NCI-H1092 treated with DMSO at 0.1 percent for 48 hours (cell line): ENCODE results near the gene ASGR2.
"Not testable (repeated sequence)": the region's sequence is repeated elsewhere in the genome, so short reads cannot be mapped to it uniquely, and the experiment has no call there.

Experiments
- DNase-seq: peaks from one replicate; lab custom pipeline; 2025; lab: John Stamatoyannopoulos, UW

The ASGR2 gene

GRCh38 chr17:7114241-7114874 lies at the start of gene ASGR2:
Gene ASGR2 (minus strand): TSS chr17:7114822. CDS start chr17:7114240, 582 bp downstream.
- no peak for DNase-seq

- not testable (repeated sequence) for DNase-seq
Measured at GRCh38 chr17:7159571-7159970, 44.9 kb upstream of the ASGR2 start.

GRCh38 chr17:7158424-7158823 lies 43.8 kb upstream of the ASGR2 start:
- not testable (repeated sequence) for DNase-seq

GRCh38 chr17:7156342-7156940 lies 41.8 kb upstream of the ASGR2 start:
- DNase-seq = no peak

- DNase-seq = no peak
Measured at GRCh38 chr17:7147772-7148171, 33.1 kb upstream of the ASGR2 start.

GRCh38 chr17:7146115-7146514 lies 31.5 kb upstream of the ASGR2 start:
- DNase-seq = no peak

- DNase-seq = no peak
Measured at GRCh38 chr17:7144213-7144612, 29.6 kb upstream of the ASGR2 start.

- no peak for DNase-seq
Measured at GRCh38 chr17:7141824-7142223, 27.2 kb upstream of the ASGR2 start.

GRCh38 chr17:7139400-7139799 lies 24.8 kb upstream of the ASGR2 start:
- no peak for DNase-seq

GRCh38 chr17:7138800-7139381 lies 24.3 kb upstream of the ASGR2 start:
- DNase-seq = no peak

GRCh38 chr17:7137171-7137943 lies 22.7 kb upstream of the ASGR2 start:
- DNase-seq = no peak

- peak; percentile 37 for DNase-seq
Measured at GRCh38 chr17:7136266-7136877, 21.8 kb upstream of the ASGR2 start.

- DNase-seq = no peak
Measured at GRCh38 chr17:7133916-7134315, 19.3 kb upstream of the ASGR2 start.

GRCh38 chr17:7133424-7133823 lies 18.8 kb upstream of the ASGR2 start:
- no peak for DNase-seq

GRCh38 chr17:7132511-7133094 lies 18.0 kb upstream of the ASGR2 start:
- DNase-seq = no peak

- DNase-seq = no peak
Measured at GRCh38 chr17:7131423-7131791, 16.8 kb upstream of the ASGR2 start.

GRCh38 chr17:7130621-7131422 lies 16.2 kb upstream of the ASGR2 start:
- DNase-seq = no peak

- no peak for DNase-seq
Measured at GRCh38 chr17:7129311-7129710, 14.7 kb upstream of the ASGR2 start.

GRCh38 chr17:7128160-7128559 lies 13.5 kb upstream of the ASGR2 start:
- DNase-seq = no peak

- DNase-seq = not testable (repeated sequence)
Measured at GRCh38 chr17:7127501-7127900, 12.9 kb upstream of the ASGR2 start.

GRCh38 chr17:7126386-7126785 lies 11.8 kb upstream of the ASGR2 start:
- not testable (repeated sequence) for DNase-seq
